Endothelial cell of umbilical vein (primary cell): ENCODE measurements around the gene CNTNAP2. TPM values are rescaled to one million over a fixed set of nuclear protein-coding genes. Genes with fewer than 3 reads are reported as not detected.

Source experiments
- BruUV-seq: library from RNA; stranded (reverse); fragments of 400-500 nt; replicated peaks from 2 replicates; lab custom pipeline; 2021; lab: Mats Ljungman, UMichigan
- CTCF ChIA-PET: fragments of 300-600, 350-600 bp; sonication (Branson Sonifier 250); formaldehyde crosslinking; loops from one replicate; lab custom pipeline; 2021; ENCODE audit warnings: antibody characterized with exemption, inconsistent platforms; lab: Charles Lee
- POLR2A ChIA-PET: fragments of 300-600, 350-600 bp; sonication (Branson Sonifier 250); formaldehyde crosslinking; loops from one replicate; lab custom pipeline; 2021; ENCODE audit warnings: antibody characterized with exemption, inconsistent platforms; lab: Charles Lee
- DNase-seq: peaks from one replicate; pipeline ENCODE4 v3.0.0-alpha.2; 2011; ENCODE audit warnings: low read depth, low spot score
- FAIRE-seq: peaks from 2 replicates; lab custom pipeline; 2011; peaks lifted over from hg19 to GRCh38; lab: Jason Lieb, UNC
- H2AFZ ChIP-seq: 2 replicates; pipeline ENCODE4 v1.6.0; 2012; ENCODE audit warnings: low read depth, low read length, control low read depth, inconsistent platforms
- H3K27ac ChIP-seq: 2 replicates; pipeline ENCODE4 v1.5.1; 2011; ENCODE audit warnings: low read depth, mild to moderate bottlenecking, control low read depth, low read length, moderate library complexity; ENCODE audit not compliant: insufficient read depth
- H3K27me3 ChIP-seq, 2 experiments: 2 replicates each; pipeline versions ENCODE4 v1.6.0 to v1.6.1; 2011; ENCODE audit warnings: low read length in 2 of 2, mixed read lengths in 1 of 2; ENCODE audit not compliant: control insufficient read depth in 2 of 2, insufficient read depth in 2 of 2
- H3K36me3 ChIP-seq, 2 experiments: 2 replicates in 1 of 2; 3 replicates in 1 of 2; pipeline ENCODE4 v1.5.1; 2011; ENCODE audit warnings: low read length in 2 of 2, mild to moderate bottlenecking in 1 of 2, moderate library complexity in 1 of 2; ENCODE audit not compliant: control insufficient read depth in 2 of 2, insufficient read depth in 2 of 2; ENCODE audit errors: extremely low read depth in 1 of 2
- H3K4me1 ChIP-seq: 3 replicates; pipeline ENCODE4 v1.5.1; 2011; ENCODE audit warnings: mild to moderate bottlenecking, low read length; ENCODE audit not compliant: control insufficient read depth, insufficient read depth; ENCODE audit errors: extremely low read depth
- H3K4me2 ChIP-seq: 2 replicates; pipeline ENCODE4 v1.6.1; 2011; ENCODE audit warnings: low read length, control low read depth, mixed read lengths; ENCODE audit not compliant: insufficient read depth
- H3K4me3 ChIP-seq, 3 experiments: fragments of 200-600 bp in 1 of 3; sonication (generic), shearing (Covaris generic) in 1 of 3; replicated peaks in 1 of 3; 2 replicates each; pipeline ENCODE4 v1.5.1; 2011 to 2016; ENCODE audit warnings: control low read depth in 3 of 3, low read length in 3 of 3, mild to moderate bottlenecking in 2 of 3, inconsistent platforms in 1 of 3, low read depth in 1 of 3, moderate library complexity in 1 of 3; ENCODE audit not compliant: insufficient read depth in 1 of 3
- H3K79me2 ChIP-seq: 2 replicates; pipeline ENCODE4 v1.6.0; 2012; ENCODE audit warnings: low read length, inconsistent platforms; ENCODE audit not compliant: control insufficient read depth, insufficient read depth
- H3K9ac ChIP-seq: replicated peaks from 2 replicates; pipeline ENCODE3; 2011; ENCODE audit warnings: low read length, control low read depth; ENCODE audit not compliant: insufficient read depth; ENCODE audit errors: extremely low read depth
- H3K9me1 ChIP-seq: replicated peaks from 3 replicates; pipeline ENCODE4 v1.6.0; 2011; ENCODE audit warnings: mild to moderate bottlenecking, low read length; ENCODE audit not compliant: control insufficient read depth, insufficient read depth; ENCODE audit errors: extremely low read depth
- H3K9me3 ChIP-seq: replicated peaks from 2 replicates; pipeline ENCODE4 v1.5.1; 2012; ENCODE audit warnings: low read length, inconsistent platforms; ENCODE audit not compliant: control insufficient read depth, insufficient read depth
- H4K20me1 ChIP-seq: replicated peaks from 2 replicates; pipeline ENCODE3; 2011; ENCODE audit warnings: mild to moderate bottlenecking, low read length; ENCODE audit not compliant: control insufficient read depth, insufficient read depth; ENCODE audit errors: extremely low read depth
- CTCF ChIP-seq, 2 donors: IDR thresholded peaks; 1 replicate in 1 of 2; 2 replicates in 1 of 2; pipeline ENCODE4 v1.5.1; 2011; ENCODE audit warnings: low read length in 2 of 2, mild to moderate bottlenecking in 2 of 2, moderate library complexity in 2 of 2, control low read depth in 1 of 2, inconsistent platforms in 1 of 2, low read depth in 1 of 2; ENCODE audit not compliant: insufficient read depth in 1 of 2; ENCODE audit errors: extremely low read depth in 1 of 2
- EZH2 ChIP-seq: IDR thresholded peaks from 2 replicates; pipeline ENCODE4 v1.6.1; 2012; ENCODE audit warnings: borderline replicate concordance, low read depth, mild to moderate bottlenecking, moderate library complexity, low read length, inconsistent platforms; ENCODE audit not compliant: severe bottlenecking
- FOS ChIP-seq: IDR thresholded peaks from 2 replicates; pipeline ENCODE4 v1.6.1; 2011; ENCODE audit warnings: mild to moderate bottlenecking, low read length, moderate library complexity, borderline replicate concordance; ENCODE audit not compliant: insufficient read depth
- GATA2 ChIP-seq: IDR thresholded peaks from 2 replicates; pipeline ENCODE4 v1.7.0; 2011; ENCODE audit warnings: low read depth, mild to moderate bottlenecking, moderate library complexity, mixed read lengths, low read length; ENCODE audit not compliant: insufficient read length, insufficient read depth
- JUN ChIP-seq: IDR thresholded peaks from 2 replicates; pipeline ENCODE4 v1.6.1; 2011; ENCODE audit warnings: borderline replicate concordance, low read depth; ENCODE audit not compliant: insufficient read length, insufficient read depth
- MAX ChIP-seq: IDR thresholded peaks from 2 replicates; pipeline ENCODE4 v1.6.1; 2011; ENCODE audit not compliant: insufficient read depth, insufficient read length
- MYC ChIP-seq: IDR thresholded peaks from one replicate; pipeline ENCODE4 v1.6.1; 2011; ENCODE audit warnings: mild to moderate bottlenecking, low read depth, low read length
- POLR2A ChIP-seq: IDR thresholded peaks from 2 replicates; pipeline ENCODE4 v1.6.1; 2012; ENCODE audit warnings: low read depth, mild to moderate bottlenecking, control low read depth, low read length
- POLR2AphosphoS5 ChIP-seq: IDR thresholded peaks from 2 replicates; pipeline ENCODE4 v1.6.1; 2012; ENCODE audit warnings: low read depth, mild to moderate bottlenecking, control low read depth, low read length, moderate library complexity; ENCODE audit not compliant: insufficient read depth
- dilution Hi-C: fragments of 300-500 bp; cut with MboI; formaldehyde crosslinking; loops from one replicate; pipeline ENCODE4 v1.15.0; 2019; ENCODE audit warnings: low sequenced_read_pairs; ENCODE audit not compliant: extremely low pct_ligation_motif_present
- intact Hi-C: fragments of 100-400 bp; cut with micrococcal nuclease; formaldehyde crosslinking; loops from one replicate; pipeline ENCODE4 v1.10.0; 2022
- polyA plus RNA-seq, 4 experiments: library from polyadenylated mRNA; depleted of rRNA in 3 of 4; stranded (reverse) in 3 of 4; unstranded in 1 of 4; fragments of >200 nt; gene quantifications; 2 replicates each; pipeline versions ENCODE4 v1.2.1 to v1.2.3, GENCODE V29; 2011 to 2012; ENCODE audit warnings: missing spikeins in 1 of 4
- total RNA-seq: library from RNA; stranded (reverse); gene quantifications from 2 replicates; pipeline ENCODE4 v1.2.3, GENCODE V29; 2021

The CNTNAP2 gene
- total and polyA plus RNA-seq, 2 donors (not counting 3 experiments of a cell fraction or from before 2014, with no cell fraction given): not detected

GRCh38 chr7:147015999-147016398 lies 899.4 kb downstream of the CNTNAP2 start:
- DNase-seq: no peak
- dilution Hi-C loops (no loop called here), intact Hi-C loops (no loop called here)
- Histone ChIP-seq H3K4me3 (no peak overlapping the region), H3K79me2 (no peaks in the 10 kb centered on the region), H3K36me3 (no peaks in the 10 kb centered on the region), H4K20me1 (no peaks in the 10 kb centered on the region), H3K27ac (no peak overlapping the region), H3K9me1 (no peaks in the 10 kb centered on the region), H3K4me1 (no peaks in the 10 kb centered on the region), H2AFZ (no peak overlapping the region), H3K27me3 (no peaks in the 10 kb centered on the region), H3K4me2 (no peak overlapping the region), H3K9me3 (no peaks in the 10 kb centered on the region), H3K9ac (no peak overlapping the region)
- BruUV-seq: no TSS peak
- POLR2A ChIA-PET: no interaction called here
- CTCF ChIA-PET: no interaction called here
- no peak for TF ChIP-seq FOS
- TF ChIP-seq CTCF (IDR thresholded peaks at IDR 0.05; ENCODE audit: extremely low read depth in 1 of 2, insufficient read depth in 1 of 2, low read depth in 1 of 2, low read length in 2 of 2): no peak
- no peak for TF ChIP-seq GATA2
- TF ChIP-seq EZH2: no peak
- no peak for TF ChIP-seq JUN
- no peak for TF ChIP-seq POLR2AphosphoS5
- TF ChIP-seq POLR2A: no peak
- TF ChIP-seq MAX: no peak
- no peak for TF ChIP-seq MYC
- no peak for FAIRE-seq
